Measurements from ENCODE around the gene NADK2.
A peak's percentile ranks its signal among the peaks of the same experiment; 100 is the strongest.

The NADK2 gene

GRCh38 chr5:36246036-36246800 lies 4.5 kb upstream of the NADK2 start:
- no peak for DNase-seq (ENCODE audit: low read depth in 1 of 2, low spot score in 1 of 2)

- no peak for DNase-seq (ENCODE audit: low read depth in 1 of 2, low spot score in 1 of 2)
Measured at GRCh38 chr5:36244076-36244475, 2.4 kb upstream of the NADK2 start.

GRCh38 chr5:36243653-36244052 lies 1.9 kb upstream of the NADK2 start:
- no peak for DNase-seq (ENCODE audit: low read depth in 1 of 2, low spot score in 1 of 2)

GRCh38 chr5:36242534-36243485 lies 1.1 kb upstream of the NADK2 start:
- no peak for DNase-seq (ENCODE audit: low read depth in 1 of 2, low spot score in 1 of 2)

- peak; percentile 3 to 12 for DNase-seq (ENCODE audit: low read depth in 1 of 2, low spot score in 1 of 2)
Measured at GRCh38 chr5:36240779-36241630, 720 bp downstream of the NADK2 start.

- DNase-seq (ENCODE audit: low read depth in 1 of 2, low spot score in 1 of 2): no peak
Measured at GRCh38 chr5:36239370-36240293, 2.1 kb downstream of the NADK2 start.

GRCh38 chr5:36238502-36239295 lies 3.0 kb downstream of the NADK2 start:
- no peak for DNase-seq (ENCODE audit: low read depth in 1 of 2, low spot score in 1 of 2)

- no peak for DNase-seq (ENCODE audit: low read depth in 1 of 2, low spot score in 1 of 2)
Measured at GRCh38 chr5:36237751-36238150, 4.0 kb downstream of the NADK2 start.

- no peak for DNase-seq (ENCODE audit: low read depth in 1 of 2, low spot score in 1 of 2)
Measured at GRCh38 chr5:36236801-36237200, 4.9 kb downstream of the NADK2 start.

GRCh38 chr5:36232533-36232932 lies 9.2 kb downstream of the NADK2 start:
- no peak for DNase-seq (ENCODE audit: low read depth in 1 of 2, low spot score in 1 of 2)

GRCh38 chr5:36230151-36230790 lies 11.5 kb downstream of the NADK2 start:
- no peak for DNase-seq (ENCODE audit: low read depth in 1 of 2, low spot score in 1 of 2)

GRCh38 chr5:36228505-36228904 lies 13.2 kb downstream of the NADK2 start:
- DNase-seq (ENCODE audit: low read depth in 1 of 2, low spot score in 1 of 2): no peak

- no peak for DNase-seq (ENCODE audit: low read depth in 1 of 2, low spot score in 1 of 2)
Measured at GRCh38 chr5:36227046-36227445, 14.7 kb downstream of the NADK2 start.

- no peak for DNase-seq (ENCODE audit: low read depth in 1 of 2, low spot score in 1 of 2)
Measured at GRCh38 chr5:36222620-36223019, 19.1 kb downstream of the NADK2 start.

GRCh38 chr5:36217988-36218387 lies 23.7 kb downstream of the NADK2 start:
- DNase-seq (ENCODE audit: low read depth in 1 of 2, low spot score in 1 of 2): no peak

- no peak for DNase-seq (ENCODE audit: low read depth in 1 of 2, low spot score in 1 of 2)
Measured at GRCh38 chr5:36217567-36217966, 24.2 kb downstream of the NADK2 start.

GRCh38 chr5:36215910-36216309 lies 25.8 kb downstream of the NADK2 start:
- DNase-seq (ENCODE audit: low read depth in 1 of 2, low spot score in 1 of 2): no peak

GRCh38 chr5:36214436-36214835 lies 27.3 kb downstream of the NADK2 start:
- DNase-seq (ENCODE audit: low read depth in 1 of 2, low spot score in 1 of 2): no peak

GRCh38 chr5:36209664-36210063 lies 32.1 kb downstream of the NADK2 start:
- no peak for DNase-seq (ENCODE audit: low read depth in 1 of 2, low spot score in 1 of 2)

Measured in stimulated activated CD4-positive, alpha-beta T cell treated with anti-CD3 and anti-CD28 coated beads, Interleukin-15, amount 100 ng/mL, for 1 hour (primary cell).